ENCODE measurements around the gene TIMM22. TPM values are rescaled to one million over a fixed set of nuclear protein-coding genes. Genes with fewer than 3 reads are reported as not detected.
"Not testable (repeated sequence)": the region's sequence is repeated elsewhere in the genome, so short reads cannot be mapped to it uniquely, and the experiment has no call there.

Gene TIMM22
- total and polyA plus RNA-seq, 2 donors (not counting 1 experiment from before 2014, with no cell fraction given): 4.1 to 9.5 TPM

- intact Hi-C loops (cut with micrococcal nuclease): no loop called here
- Histone ChIP-seq H2AFZ (ENCODE audit: insufficient read depth, low read depth, low read length, poor library complexity, severe bottlenecking) (no peak overlapping the region), H3K36me3 (replicated peaks in 1 of 2; ENCODE audit: control extremely low read depth in 1 of 2, control insufficient read depth in 1 of 2, extremely low read depth in 1 of 2, insufficient read depth in 2 of 2, low read length in 1 of 2) (no peaks in the 10 kb centered on the region), H3K27me3 (replicated peaks in 1 of 4; ENCODE audit: control extremely low read depth in 1 of 4, control insufficient read depth in 3 of 4, insufficient read depth in 4 of 4, low read length in 3 of 4) (no peaks in the 10 kb centered on the region), H3K9me3 (ENCODE audit: control extremely low read depth in 1 of 3, control insufficient read depth in 2 of 3, insufficient read depth in 1 of 3, low read length in 2 of 3) (peaks cover 0 to 16% (median 8%) of the 10 kb centered on the region in 3 donors), H4K20me1 (ENCODE audit: control insufficient read depth, insufficient read depth, low read length, poor library complexity, severe bottlenecking) (no peaks in the 10 kb centered on the region), H3K9ac (ENCODE audit: low read length) (no peak overlapping the region), H3K27ac (ENCODE audit: low read length in 2 of 2) (no peak overlapping the region), H3K4me2 (replicated peaks; ENCODE audit: low read depth, low read length, poor library complexity, severe bottlenecking) (no peak overlapping the region), H3K79me2 (ENCODE audit: control insufficient read depth, insufficient read depth, low read length) (no peaks in the 10 kb centered on the region), H3K4me1 (ENCODE audit: control insufficient read depth in 2 of 2, insufficient read depth in 2 of 2, low read length in 2 of 2) (no peaks in the 10 kb centered on the region), H3K4me3 (ENCODE audit: control extremely low read depth in 1 of 5, extremely low read depth in 1 of 5, insufficient read depth in 1 of 5, low read depth in 2 of 5, low read length in 4 of 5) (no peak overlapping the region)
- H3K27ac Mint-ChIP-seq: no peak overlapping the region
- no peaks in the 10 kb centered on the region for H3K9me3 Mint-ChIP-seq (ENCODE audit: insufficient read depth)
- no peak for ATAC-seq (ENCODE audit: low read depth)
- H3K4me1 Mint-ChIP-seq: no peaks in the 10 kb centered on the region
- ChIA-PET POLR2A (interaction anchor here (0.7 kb wide), 1 partner anchor 204 kb away, joined by 5 read pairs; no protein-coding TSS in a partner anchor), CTCF (no interaction called here)
- H3K4me3 Mint-ChIP-seq: no peak overlapping the region
- 88% methylated on average over 8 of the region's 11 CpGs for WGBS (ENCODE audit: insufficient coverage)
- DNase-seq: no peak
- TF ChIP-seq EZH2 (IDR thresholded peaks at IDR 0.05; ENCODE audit: borderline replicate concordance, insufficient read depth, low read depth, low read length, poor library complexity, severe bottlenecking): no peak
- TF ChIP-seq CTCF (IDR thresholded peaks at IDR 0.05): no peak
- H3K27me3 Mint-ChIP-seq: no peaks in the 10 kb centered on the region
Observed at GRCh38 chr17:988561-988960, 8.4 kb upstream of the TIMM22 start.

DNA sequence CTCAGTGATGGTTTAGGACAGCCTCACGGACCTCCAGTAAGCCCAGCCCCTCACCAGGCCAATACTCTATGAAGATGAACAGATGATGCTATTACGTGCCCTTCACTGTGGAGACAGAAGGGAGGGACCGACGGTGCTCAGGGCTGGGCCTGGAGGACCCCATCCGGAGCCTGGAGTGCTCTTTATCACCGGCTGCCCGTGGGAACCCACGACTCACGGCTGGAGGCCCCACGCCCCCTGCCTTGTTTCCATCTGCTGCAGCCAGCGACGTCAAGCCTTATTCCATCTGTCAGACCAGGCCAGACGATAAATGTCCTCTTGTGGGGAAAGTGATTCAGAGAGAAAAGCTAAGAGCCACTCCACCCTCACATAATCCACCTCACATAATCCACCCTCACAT is 4.0 kb upstream of the TIMM22 start:
- ATAC-seq (ENCODE audit: low read depth) (no peak), DNase-seq (no peak)
- Histone ChIP-seq H3K4me3 (ENCODE audit: control extremely low read depth in 1 of 5, extremely low read depth in 1 of 5, insufficient read depth in 1 of 5, low read depth in 2 of 5, low read length in 4 of 5) (no peak overlapping the region), H3K27me3 (replicated peaks in 1 of 4; ENCODE audit: control extremely low read depth in 1 of 4, control insufficient read depth in 3 of 4, insufficient read depth in 4 of 4, low read length in 3 of 4) (no peaks in the 10 kb centered on the region), H3K36me3 (replicated peaks in 1 of 2; ENCODE audit: control extremely low read depth in 1 of 2, control insufficient read depth in 1 of 2, extremely low read depth in 1 of 2, insufficient read depth in 2 of 2, low read length in 1 of 2) (no peaks in the 10 kb centered on the region), H2AFZ (ENCODE audit: insufficient read depth, low read depth, low read length, poor library complexity, severe bottlenecking) (no peak overlapping the region), H3K9me3 (ENCODE audit: control extremely low read depth in 1 of 3, control insufficient read depth in 2 of 3, insufficient read depth in 1 of 3, low read length in 2 of 3) (peaks cover 0 to 32% (median 18%) of the 10 kb centered on the region in 3 donors), H3K9ac (ENCODE audit: low read length) (no peak overlapping the region), H3K27ac (ENCODE audit: low read length in 2 of 2) (no peak overlapping the region), H3K4me1 (ENCODE audit: control insufficient read depth in 2 of 2, insufficient read depth in 2 of 2, low read length in 2 of 2) (peaks cover 6 to 15% of the 10 kb centered on the region in 2 donors), H3K79me2 (ENCODE audit: control insufficient read depth, insufficient read depth, low read length) (peaks cover 10% of the 10 kb centered on the region), H4K20me1 (ENCODE audit: control insufficient read depth, insufficient read depth, low read length, poor library complexity, severe bottlenecking) (peaks cover 9% of the 10 kb centered on the region), H3K4me2 (replicated peaks; ENCODE audit: low read depth, low read length, poor library complexity, severe bottlenecking) (no peak overlapping the region)
- CTCF ChIA-PET: interaction anchor here (1.4 kb wide), 1 partner anchor 12 kb away, joined by 4 read pairs; no protein-coding TSS in a partner anchor
- intact Hi-C loops (cut with micrococcal nuclease): no loop called here
- POLR2A ChIA-PET: no interaction called here
- Mint-ChIP-seq H3K27me3 (no peaks in the 10 kb centered on the region), H3K4me3 (no peak overlapping the region), H3K9me3 (ENCODE audit: insufficient read depth) (no peaks in the 10 kb centered on the region), H3K4me1 (peaks cover 8% of the 10 kb centered on the region), H3K27ac (no peak overlapping the region)
- TF ChIP-seq EZH2 (IDR thresholded peaks at IDR 0.05; ENCODE audit: borderline replicate concordance, insufficient read depth, low read depth, low read length, poor library complexity, severe bottlenecking) (no peak), CTCF (IDR thresholded peaks at IDR 0.05) (no peak)
- 94% methylated on average over 8 of the region's 13 CpGs for WGBS (ENCODE audit: insufficient coverage)

- 93% methylated on average over 4 of the region's 8 CpGs for WGBS (ENCODE audit: insufficient coverage)
- Histone ChIP-seq H4K20me1 (ENCODE audit: control insufficient read depth, insufficient read depth, low read length, poor library complexity, severe bottlenecking) (peaks cover 27% of the 10 kb centered on the region), H3K9me3 (ENCODE audit: control extremely low read depth in 1 of 3, control insufficient read depth in 2 of 3, insufficient read depth in 1 of 3, low read length in 2 of 3) (peaks cover 0 to 32% (median 18%) of the 10 kb centered on the region in 3 donors), H3K79me2 (ENCODE audit: control insufficient read depth, insufficient read depth, low read length) (peaks cover 16% of the 10 kb centered on the region), H3K4me1 (ENCODE audit: control insufficient read depth in 2 of 2, insufficient read depth in 2 of 2, low read length in 2 of 2) (peaks cover 11 to 23% of the 10 kb centered on the region in 2 donors)
- H3K27ac ChIP-seq (ENCODE audit: low read length in 2 of 2); H3K4me3 Mint-ChIP-seq; H3K9me3 Mint-ChIP-seq (ENCODE audit: insufficient read depth); intact Hi-C loops (cut with micrococcal nuclease); H3K36me3 ChIP-seq (replicated peaks in 1 of 2; ENCODE audit: control extremely low read depth in 1 of 2, control insufficient read depth in 1 of 2, extremely low read depth in 1 of 2, insufficient read depth in 2 of 2, low read length in 1 of 2); H3K4me3 ChIP-seq (ENCODE audit: control extremely low read depth in 1 of 5, extremely low read depth in 1 of 5, insufficient read depth in 1 of 5, low read depth in 2 of 5, low read length in 4 of 5); POLR2A ChIA-PET; H2AFZ ChIP-seq (ENCODE audit: insufficient read depth, low read depth, low read length, poor library complexity, severe bottlenecking); H3K4me2 ChIP-seq (replicated peaks; ENCODE audit: low read depth, low read length, poor library complexity, severe bottlenecking); ATAC-seq (ENCODE audit: low read depth); H3K27me3 Mint-ChIP-seq; DNase-seq; H3K27me3 ChIP-seq (replicated peaks in 1 of 4; ENCODE audit: control extremely low read depth in 1 of 4, control insufficient read depth in 3 of 4, insufficient read depth in 4 of 4, low read length in 3 of 4); H3K9ac ChIP-seq (ENCODE audit: low read length); H3K27ac Mint-ChIP-seq: not testable (repeated sequence)
- peaks cover 19% of the 10 kb centered on the region for H3K4me1 Mint-ChIP-seq
- CTCF ChIA-PET: interaction anchor here (1.9 to 2.2 kb wide), 2 partner anchors 116 to 583 kb away, joined by 11 read pairs; no protein-coding TSS in a partner anchor
Observed at GRCh38 chr17:995324-995723, 1.6 kb upstream of the TIMM22 start.
